ENCODE measurements around the gene CBFB. TPM values are rescaled to one million over a fixed set of nuclear protein-coding genes. Genes with fewer than 3 reads are reported as not detected.
A peak's percentile ranks its signal among the peaks of the same experiment; 100 is the strongest.

Gene CBFB
- total and polyA plus RNA-seq, 2 of the 13 experiments (the other 11 are each of a cell fraction or from before 2014, with no cell fraction given): 22.1 to 70.8 TPM

DNA sequence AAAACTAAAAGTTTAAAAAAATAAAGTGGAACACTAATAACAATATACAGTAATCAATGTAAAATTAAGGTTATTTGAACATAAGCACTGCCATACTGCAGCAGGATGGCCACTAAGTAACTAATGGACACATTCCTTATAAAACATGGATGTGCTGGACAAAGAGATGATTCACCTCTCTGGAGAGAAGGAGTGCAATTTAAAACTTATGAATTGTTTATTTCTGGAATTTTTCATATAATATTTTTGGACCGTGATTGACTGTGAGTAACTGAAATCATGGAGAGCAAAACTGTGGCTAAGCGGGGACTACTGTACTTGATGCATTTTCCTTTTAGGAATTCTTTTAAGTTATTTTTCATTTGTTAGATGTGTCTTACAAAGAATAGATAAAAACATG is 21.8 kb downstream of the CBFB start:
- TF ChIP-seq E2F2 (CRISPR knock-in tag; IDR thresholded peaks at IDR 0.05; ENCODE audit: borderline replicate concordance): no peak
- TF ChIP-seq, protein P1, sequence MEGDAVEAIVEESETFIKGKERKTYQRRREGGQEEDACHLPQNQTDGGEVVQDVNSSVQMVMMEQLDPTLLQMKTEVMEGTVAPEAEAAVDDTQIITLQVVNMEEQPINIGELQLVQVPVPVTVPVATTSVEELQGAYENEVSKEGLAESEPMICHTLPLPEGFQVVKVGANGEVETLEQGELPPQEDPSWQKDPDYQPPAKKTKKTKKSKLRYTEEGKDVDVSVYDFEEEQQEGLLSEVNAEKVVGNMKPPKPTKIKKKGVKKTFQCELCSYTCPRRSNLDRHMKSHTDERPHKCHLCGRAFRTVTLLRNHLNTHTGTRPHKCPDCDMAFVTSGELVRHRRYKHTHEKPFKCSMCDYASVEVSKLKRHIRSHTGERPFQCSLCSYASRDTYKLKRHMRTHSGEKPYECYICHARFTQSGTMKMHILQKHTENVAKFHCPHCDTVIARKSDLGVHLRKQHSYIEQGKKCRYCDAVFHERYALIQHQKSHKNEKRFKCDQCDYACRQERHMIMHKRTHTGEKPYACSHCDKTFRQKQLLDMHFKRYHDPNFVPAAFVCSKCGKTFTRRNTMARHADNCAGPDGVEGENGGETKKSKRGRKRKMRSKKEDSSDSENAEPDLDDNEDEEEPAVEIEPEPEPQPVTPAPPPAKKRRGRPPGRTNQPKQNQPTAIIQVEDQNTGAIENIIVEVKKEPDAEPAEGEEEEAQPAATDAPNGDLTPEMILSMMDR (CRISPR knock-in tag; IDR thresholded peaks at IDR 0.05): no peak
- TF ChIP-seq ZEB1 (IDR thresholded peaks at IDR 0.05; ENCODE audit: insufficient replicate concordance, low read depth): no peak
- no peak overlapping the region for H2AFZ ChIP-seq (ENCODE audit: low read length)
- H3K4me1 ChIP-seq (ENCODE audit: insufficient read depth, low read length): peaks cover 3% of the 10 kb centered on the region; the same call in 1 of the 2 replicates
- no TSS peak for BruUV-seq (replicated peaks)
- H3K36me3 ChIP-seq (replicated peaks in 1 of 2; ENCODE audit: control insufficient read depth in 1 of 2, insufficient read depth in 2 of 2, low read length in 2 of 2): peaks cover 7 to 8% of the 10 kb centered on the region in 2 experiments; a peak in 4 of 5 replicates
- ChIA-PET POLR2A (no interaction called here), CTCF (ENCODE audit: low intra/inter-chr PET ratio, low total read pairs) (no interaction called here)
- intact Hi-C loops (cut with micrococcal nuclease; ENCODE audit: unreplicated experiment) (no loop called here), in situ Hi-C loops (cut with HindIII; ENCODE audit: extremely low pct_ligation_motif_present, low pct_unique_long_range_greater_than_20kb) (no loop called here)
- FAIRE-seq (no peak), ATAC-seq (no peak), DNase-seq (ENCODE audit: low spot score) (no peak)
- WGBS (ENCODE audit: low lambda C conversion rate): 98% methylated on average over 2 of the region's 2 CpGs
- H3K4me2 ChIP-seq (ENCODE audit: low read depth, low read length): no peak overlapping the region
- no peak overlapping the region for H3K27ac ChIP-seq (ENCODE audit: extremely low read length, insufficient read depth, low read length)
- H3K9me3 ChIP-seq (ENCODE audit: low read length): no peaks in the 10 kb centered on the region
- no peak overlapping the region for H3K4me3 ChIP-seq (replicated peaks in 1 of 3; ENCODE audit: insufficient read depth in 1 of 3, low read depth in 2 of 3, low read length in 3 of 3)
- H3K9ac ChIP-seq (ENCODE audit: insufficient read depth, low read depth, low read length): no peak overlapping the region
- H3K27me3 ChIP-seq (ENCODE audit: control insufficient read depth in 1 of 2, insufficient read depth in 2 of 2, low read length in 2 of 2): no peaks in the 10 kb centered on the region; a peak in 1 of 5 replicates
- H3K79me2 ChIP-seq (ENCODE audit: insufficient read depth, low read length): peaks cover 32% of the 10 kb centered on the region
- no peaks in the 10 kb centered on the region; the same call in 1 of the 2 replicates for H4K20me1 ChIP-seq (ENCODE audit: insufficient read depth, low read length)

GRCh38 chr16:67052399-67052798 is 23.4 kb downstream of the CBFB start:
- Histone ChIP-seq H3K9ac (ENCODE audit: insufficient read depth, low read depth, low read length) (no peak overlapping the region), H3K36me3 (replicated peaks in 1 of 2; ENCODE audit: control insufficient read depth in 1 of 2, insufficient read depth in 2 of 2, low read length in 2 of 2) (peaks cover 7 to 8% of the 10 kb centered on the region in 2 experiments; a peak in 4 of 5 replicates), H3K4me1 (ENCODE audit: insufficient read depth, low read length) (peaks cover 11% of the 10 kb centered on the region; the same call in 1 of the 2 replicates), H3K27me3 (ENCODE audit: control insufficient read depth in 1 of 2, insufficient read depth in 2 of 2, low read length in 2 of 2) (no peaks in the 10 kb centered on the region; a peak in 1 of 5 replicates), H3K9me3 (ENCODE audit: low read length) (no peaks in the 10 kb centered on the region), H3K27ac (ENCODE audit: extremely low read length, insufficient read depth, low read length) (no peak overlapping the region), H3K79me2 (ENCODE audit: insufficient read depth, low read length) (peaks cover 47% of the 10 kb centered on the region), H2AFZ (ENCODE audit: low read length) (no peak overlapping the region), H4K20me1 (ENCODE audit: insufficient read depth, low read length) (no peaks in the 10 kb centered on the region; the same call in 1 of the 2 replicates), H3K4me3 (replicated peaks in 1 of 3; ENCODE audit: insufficient read depth in 1 of 3, low read depth in 2 of 3, low read length in 3 of 3) (no peak overlapping the region), H3K4me2 (ENCODE audit: low read depth, low read length) (no peak overlapping the region)
- ChIA-PET POLR2A (no interaction called here), CTCF (ENCODE audit: low intra/inter-chr PET ratio, low total read pairs) (no interaction called here)
- in situ Hi-C loops (cut with HindIII; ENCODE audit: extremely low pct_ligation_motif_present, low pct_unique_long_range_greater_than_20kb): no loop called here
- FAIRE-seq (no peak), DNase-seq (ENCODE audit: low spot score) (no peak), ATAC-seq (no peak)
- WGBS (ENCODE audit: low lambda C conversion rate): 100% methylated on average over 1 of the region's 1 CpG
- BruUV-seq (replicated peaks): no TSS peak
- intact Hi-C loops (cut with micrococcal nuclease; ENCODE audit: unreplicated experiment): no loop called here
- TF ChIP-seq MAFK (conservative IDR thresholded peaks at IDR 0.05 in 1 of 2, IDR thresholded peaks at IDR 0.05 in 1 of 2; ENCODE audit: low read length in 2 of 2) (peak; percentile 44 to 67; a peak in 3 of 4 replicates), MLLT10 (CRISPR knock-in tag; IDR thresholded peaks at IDR 0.05) (no peak)
